Activated CD4-positive, CD25-positive, alpha-beta regulatory T cell treated with anti-CD3 and anti-CD28 coated beads, Interleukin-2, amount 50 U/mL, for 24 hours (primary cell): ENCODE measurements around the gene TRERF1.
A peak's percentile ranks its signal among the peaks of the same experiment; 100 is the strongest.

ENCODE experiments used
- ATAC-seq, 2 donors: fragments of 150-1000 bp; cut with Tn5 transposase; one replicate each; pipeline ENCODE4 v1.10.0; 2021; ENCODE audit warnings: mild to moderate bottlenecking in 1 of 2, moderate library complexity in 1 of 2

TRERF1 gene

DNA sequence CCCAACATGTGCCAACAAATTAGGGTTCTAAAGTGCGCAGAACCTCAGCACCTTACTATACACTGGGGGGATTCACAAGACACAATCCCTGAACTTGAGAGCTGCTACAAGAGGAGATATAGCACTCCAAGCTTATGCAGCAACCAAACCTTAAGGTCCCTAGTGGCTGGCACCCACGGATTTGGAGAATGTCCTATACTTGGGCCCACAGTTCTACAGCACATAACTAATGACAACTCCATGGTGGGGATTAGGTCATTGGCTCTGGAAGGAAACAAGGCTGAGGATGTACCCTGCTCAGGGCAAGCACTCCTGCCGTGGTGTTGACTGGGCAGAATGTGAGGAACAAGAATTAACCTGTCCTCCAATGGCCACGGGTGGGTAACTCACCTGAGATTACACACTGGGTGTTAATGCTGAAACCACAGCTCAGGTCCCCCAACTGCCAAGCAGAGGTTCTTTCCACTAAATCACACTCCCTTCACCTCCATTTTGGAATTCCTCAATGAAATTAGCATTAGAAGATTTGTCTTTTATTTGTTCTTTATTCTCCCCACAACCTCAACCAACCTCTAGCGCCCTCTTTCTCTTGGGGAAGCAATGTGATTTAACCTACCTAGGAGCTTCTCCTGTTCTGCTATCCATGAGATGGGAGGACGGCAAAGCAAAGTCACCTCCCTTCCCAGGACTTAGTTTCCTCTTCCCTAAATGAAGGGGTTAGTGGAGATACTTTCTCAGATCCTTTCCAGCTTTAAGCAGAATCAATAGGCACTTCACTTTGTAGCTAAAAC, 32.0 kb downstream of the TRERF1 start:
- no peak for ATAC-seq

DNA sequence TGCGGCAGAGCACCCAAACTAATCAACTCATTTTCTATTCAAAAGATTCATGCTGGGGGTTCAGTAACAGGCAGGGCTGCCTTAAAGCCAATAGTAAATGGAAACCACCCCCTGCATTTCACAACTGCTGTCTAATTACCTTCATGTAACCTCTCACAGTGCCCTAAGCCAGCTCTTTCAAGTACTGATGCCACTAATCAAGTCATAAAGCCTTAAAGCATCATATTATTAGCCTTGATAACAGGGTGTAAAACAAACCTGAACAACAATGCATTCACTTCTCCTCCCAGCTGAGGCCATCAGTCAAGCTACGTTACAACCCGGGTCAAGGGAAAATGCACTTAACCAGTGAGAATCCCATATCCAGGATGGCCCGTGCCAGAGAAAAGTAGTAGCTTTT, 33.0 kb downstream of the TRERF1 start:
- no peak for ATAC-seq

DNA sequence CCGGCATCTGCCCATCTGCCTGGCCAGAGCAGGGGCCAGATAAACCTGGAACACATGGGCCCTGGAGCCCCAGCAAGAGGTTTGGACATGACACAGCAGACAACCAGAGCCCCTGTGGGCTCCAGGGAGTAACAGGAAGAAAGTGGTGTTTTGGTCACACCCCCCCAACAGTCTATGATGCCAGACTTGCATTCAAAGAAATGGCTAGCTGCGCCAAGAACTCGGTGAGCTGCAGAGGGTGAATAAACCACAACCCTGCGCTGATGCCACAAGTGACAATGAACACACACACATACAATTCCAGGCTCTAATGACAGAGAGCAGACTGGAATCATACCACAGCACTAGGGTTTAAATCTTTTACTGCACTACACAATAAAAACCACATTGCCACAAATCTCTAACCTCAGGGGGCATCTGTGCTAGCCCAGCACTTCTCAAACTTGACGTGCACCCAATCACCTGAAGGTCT, 34.0 kb downstream of the TRERF1 start:
- ATAC-seq = peak; percentile 84 to 86

DNA sequence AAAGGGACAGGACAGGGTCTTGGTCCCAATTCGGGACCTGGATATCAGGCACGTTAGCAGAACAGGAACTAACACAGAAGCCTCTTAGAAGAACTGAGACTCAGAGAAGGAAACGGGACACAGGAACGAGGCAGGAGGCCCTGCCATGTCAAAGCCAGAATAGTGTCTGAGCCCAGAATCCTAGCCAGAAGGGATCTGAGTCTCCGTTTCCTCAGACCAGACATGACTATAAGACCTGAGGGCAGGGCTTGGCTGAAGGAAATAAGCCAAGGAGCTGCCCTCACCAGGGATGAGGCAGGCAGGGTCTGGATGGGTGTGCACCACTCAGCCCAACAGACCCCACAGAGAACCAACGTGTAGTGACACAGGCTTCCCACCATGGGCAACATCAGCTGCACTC, 40.3 kb downstream of the TRERF1 start:
- ATAC-seq = no peak

DNA sequence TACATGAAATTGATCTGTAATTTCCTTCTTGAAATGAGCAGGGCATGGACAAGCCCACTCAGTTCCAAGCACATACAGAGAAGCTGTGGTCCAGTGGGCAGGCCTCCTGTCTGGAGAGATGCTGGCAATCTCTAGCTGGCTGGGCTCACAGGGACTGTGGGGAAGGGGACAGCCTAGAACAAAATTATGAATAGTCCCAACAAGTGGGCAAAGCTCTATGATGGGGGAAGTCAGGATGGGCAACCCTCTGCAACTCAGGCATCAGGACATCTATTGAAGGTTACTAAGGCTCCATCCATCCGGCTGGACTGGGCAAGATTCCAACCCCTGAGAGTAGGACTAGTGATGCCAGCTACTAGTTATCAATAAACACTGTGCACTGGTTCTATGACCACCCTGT, 40.9 kb downstream of the TRERF1 start:
- no peak for ATAC-seq

DNA sequence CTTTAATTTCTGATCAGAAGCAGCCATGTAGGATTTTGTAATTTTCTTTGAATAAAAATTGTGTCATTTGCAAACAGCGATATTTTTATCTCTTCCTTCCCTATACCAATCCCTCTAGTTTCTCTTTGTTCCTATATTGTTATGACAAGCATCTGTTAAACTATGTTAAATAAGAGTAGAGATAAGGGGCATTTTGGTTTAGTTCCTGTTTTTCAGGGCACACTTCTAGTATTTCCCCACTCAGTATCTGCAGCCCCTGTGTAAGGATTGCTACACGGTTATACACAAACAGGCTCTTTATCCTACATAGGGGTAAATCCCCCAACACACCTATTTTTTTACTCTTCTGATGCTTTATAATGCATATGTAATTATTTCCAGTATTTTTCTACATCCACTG, 42.1 kb downstream of the TRERF1 start:
- ATAC-seq = no peak

DNA sequence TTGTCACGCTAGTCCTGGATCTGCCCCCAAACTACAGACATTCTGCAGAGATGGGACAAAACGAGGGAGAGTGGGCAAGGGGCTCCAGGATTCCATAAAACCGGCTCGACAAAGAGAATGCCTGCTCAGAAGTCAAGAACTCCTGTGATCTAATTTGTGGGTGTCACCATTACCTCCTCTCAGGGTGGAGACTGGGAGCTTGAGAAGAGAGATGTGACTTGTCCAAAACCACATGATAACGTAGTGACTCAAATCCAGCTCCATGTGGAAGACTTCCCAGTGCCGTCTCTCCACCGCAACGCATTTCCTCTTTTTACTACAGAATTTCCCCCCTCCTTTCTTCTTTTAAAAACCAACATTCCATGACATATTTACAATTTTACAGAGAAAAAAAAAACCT, 44.3 kb downstream of the TRERF1 start:
- no peak for ATAC-seq

DNA sequence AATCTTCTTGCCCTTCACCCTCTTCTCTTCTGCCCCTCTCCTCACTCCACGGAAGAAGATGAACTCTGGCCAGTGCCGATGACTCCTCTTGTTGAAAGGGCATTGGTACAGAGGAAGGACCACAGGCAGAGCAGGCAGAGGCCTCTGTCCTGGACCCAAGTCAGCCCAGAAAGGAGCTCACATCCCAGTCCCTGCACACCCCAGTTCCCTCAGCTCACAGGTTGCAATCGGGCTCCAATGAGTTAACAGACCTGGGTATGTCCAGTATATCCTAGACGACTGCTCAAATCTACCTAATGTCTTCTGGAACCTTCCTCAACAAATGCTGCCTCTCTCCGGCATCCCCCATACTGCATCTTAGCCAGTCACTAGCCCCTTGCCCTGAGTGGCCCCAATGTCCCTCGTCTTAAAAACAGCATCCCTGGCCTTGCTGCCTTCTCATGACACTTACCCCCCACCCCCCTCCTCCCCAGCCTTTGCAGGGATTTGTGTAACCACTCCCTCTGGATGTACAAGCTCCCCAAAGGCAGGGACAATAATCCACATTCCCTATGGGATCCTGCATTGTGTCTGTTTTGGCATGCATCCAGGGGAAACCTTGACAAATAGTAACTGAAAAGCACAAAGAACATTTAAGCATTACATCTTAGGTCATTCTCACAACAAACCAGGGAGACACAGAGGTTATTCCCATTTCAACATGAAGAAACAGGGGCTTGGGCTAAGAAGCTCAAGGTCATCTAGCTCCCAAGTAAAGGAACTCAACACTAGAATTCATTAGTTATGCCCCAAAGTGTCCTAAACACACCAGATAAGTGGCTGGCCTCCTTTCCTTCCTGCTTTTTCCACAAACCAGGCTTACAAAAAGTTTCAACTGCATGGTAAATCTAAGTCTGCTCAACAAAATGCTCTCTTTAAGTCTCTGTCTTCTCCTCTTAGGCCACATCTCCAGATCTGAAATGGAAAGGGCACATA, 45.1 kb downstream of the TRERF1 start:
- ATAC-seq = no peak

DNA sequence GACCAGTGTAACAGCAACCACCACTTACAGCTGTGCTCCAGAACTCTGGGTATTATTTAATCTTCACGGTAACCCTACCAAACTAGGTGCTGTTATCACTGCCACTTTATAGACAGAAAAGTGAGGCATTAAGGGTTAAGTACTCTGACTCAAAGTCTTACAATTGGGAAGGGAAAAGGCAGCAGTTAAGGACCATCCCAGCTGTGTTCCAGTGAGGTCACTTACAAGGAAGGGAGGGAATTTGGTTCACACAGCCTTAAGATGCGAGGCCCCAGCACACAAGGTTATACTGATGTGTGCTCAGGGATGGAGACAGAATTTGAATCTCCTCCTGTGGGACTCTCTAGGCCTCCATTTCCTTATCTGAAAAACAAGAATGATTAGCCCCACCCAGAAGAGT, 46.7 kb downstream of the TRERF1 start:
- no peak for ATAC-seq

DNA sequence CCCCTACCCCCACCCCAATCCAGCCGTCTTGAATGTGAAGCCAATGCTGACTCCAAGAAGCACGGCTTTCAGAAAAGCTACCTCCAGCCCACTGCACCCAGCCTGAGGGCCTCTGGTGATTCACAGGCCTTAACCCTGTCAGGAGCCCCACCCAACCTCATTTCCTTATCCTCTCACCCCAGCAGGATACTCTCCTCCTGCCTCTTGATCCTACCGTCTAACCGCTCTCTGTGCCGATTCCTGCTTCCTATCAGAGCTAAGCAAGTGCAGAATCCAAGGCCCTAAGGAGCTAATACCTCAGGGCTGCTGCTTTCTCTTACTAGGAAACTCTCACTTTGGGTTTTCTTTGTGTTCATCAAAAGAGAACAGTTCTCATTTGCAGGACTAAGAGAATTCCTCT, 47.2 kb downstream of the TRERF1 start:
- peak; percentile 24 to 46 for ATAC-seq

DNA sequence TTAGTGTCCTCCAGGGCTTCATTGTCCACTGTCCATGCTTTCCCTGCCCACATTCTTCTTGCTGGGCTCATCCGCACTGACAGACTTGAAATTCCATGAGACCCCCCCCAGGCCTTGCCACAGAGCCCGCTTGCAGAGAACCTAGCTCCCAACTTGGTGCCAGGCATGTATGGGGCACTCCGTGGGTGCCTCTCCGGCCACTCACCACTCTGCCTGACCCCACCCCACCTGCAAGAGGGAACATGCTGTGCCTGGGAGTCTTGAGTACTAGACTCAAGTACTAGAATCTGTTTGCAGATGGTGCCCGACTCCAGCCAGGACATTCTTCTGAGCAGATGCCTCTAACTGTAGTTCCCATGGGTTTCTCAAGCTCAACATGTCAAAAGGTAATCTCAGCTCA, 47.9 kb downstream of the TRERF1 start:
- no peak for ATAC-seq

DNA sequence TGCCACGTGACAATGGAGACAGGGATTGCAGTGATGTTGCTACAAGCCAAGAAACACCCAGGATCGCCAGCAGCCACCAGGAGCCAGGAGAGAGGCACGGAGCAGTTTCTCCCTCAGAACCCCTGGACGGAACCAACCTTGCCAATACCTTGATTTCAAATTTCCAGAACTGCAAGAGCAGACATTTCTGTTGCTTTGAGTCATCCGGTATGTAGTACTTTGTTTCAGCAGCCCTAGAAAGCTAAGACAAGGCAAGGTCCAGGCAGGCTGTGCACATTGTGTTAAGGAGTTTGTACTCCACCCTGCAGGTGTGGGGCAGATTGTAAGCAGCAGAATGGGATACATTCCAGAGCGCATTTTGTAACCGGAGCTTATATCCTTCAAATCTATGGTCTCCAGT, 48.3 kb downstream of the TRERF1 start:
- ATAC-seq = no peak

DNA sequence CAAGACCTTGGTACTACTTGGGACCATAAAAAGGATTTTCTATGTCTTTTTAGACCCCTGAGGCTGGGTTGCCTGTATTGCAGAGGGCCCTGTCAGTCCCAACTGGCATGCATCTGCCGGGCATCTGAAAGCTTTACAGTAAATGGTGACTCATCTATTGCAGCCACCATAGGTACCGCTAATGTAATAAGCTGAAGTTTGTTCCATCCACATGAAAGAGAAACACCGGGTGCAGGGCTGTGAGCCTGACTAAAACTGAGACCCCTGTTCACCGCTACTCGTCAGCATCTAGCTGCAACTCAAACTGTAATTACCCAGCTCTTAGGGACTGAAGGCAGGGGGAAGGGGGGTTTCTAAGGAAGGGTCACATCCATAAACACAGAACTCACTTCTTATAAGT, 49.5 kb downstream of the TRERF1 start:
- peak; percentile 94 to 95 for ATAC-seq

DNA sequence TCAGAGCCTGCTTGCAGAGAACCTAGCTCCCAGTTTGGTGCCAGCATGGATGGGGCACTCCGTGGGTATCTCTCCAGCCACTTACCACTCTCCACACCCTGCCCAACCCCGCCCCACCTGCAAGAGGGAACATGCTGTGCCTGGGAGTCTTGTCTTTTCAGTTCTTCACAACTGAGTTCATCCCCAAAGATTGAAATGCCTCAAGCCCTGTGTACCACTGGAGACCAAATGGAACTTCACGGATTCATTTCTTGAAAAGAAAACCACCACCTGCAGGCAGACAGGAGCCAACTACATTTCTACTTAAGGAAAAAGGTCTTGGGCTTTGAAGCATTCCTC, 50.1 kb downstream of the TRERF1 start:
- no peak for ATAC-seq

DNA sequence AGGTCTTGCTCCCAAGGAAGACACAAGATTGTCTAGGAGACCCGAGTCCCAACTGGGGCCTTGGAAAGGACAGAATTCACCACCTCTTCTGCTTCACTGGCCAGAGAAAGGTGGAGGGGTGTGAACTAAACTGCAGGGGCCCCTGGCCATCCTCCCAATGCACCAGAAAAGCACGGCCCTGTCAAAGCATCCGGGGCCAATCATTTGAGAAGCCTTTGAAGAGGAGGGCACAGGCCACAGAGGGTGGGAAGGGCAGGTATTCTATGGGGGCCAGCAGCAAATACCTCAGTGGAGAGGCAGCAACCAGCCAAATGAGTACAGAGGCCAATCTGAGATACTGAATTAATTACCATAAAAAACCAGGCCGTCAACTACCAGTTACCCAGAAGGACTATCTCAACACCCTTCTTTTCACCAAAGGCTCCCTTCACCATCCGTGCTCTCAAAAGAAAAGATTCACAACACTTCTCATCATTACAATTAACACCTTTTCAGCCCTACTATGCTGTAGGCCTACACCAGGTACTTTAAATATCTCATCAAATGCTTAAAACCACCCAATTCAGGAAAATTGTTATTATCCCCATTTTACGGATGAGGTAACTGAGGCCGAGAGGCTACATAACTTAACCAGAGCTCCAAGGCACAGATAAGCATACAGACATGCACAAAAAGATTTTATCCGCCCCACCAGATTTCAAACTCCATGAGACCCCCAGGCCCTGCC, 50.7 kb downstream of the TRERF1 start:
- ATAC-seq = no peak

DNA sequence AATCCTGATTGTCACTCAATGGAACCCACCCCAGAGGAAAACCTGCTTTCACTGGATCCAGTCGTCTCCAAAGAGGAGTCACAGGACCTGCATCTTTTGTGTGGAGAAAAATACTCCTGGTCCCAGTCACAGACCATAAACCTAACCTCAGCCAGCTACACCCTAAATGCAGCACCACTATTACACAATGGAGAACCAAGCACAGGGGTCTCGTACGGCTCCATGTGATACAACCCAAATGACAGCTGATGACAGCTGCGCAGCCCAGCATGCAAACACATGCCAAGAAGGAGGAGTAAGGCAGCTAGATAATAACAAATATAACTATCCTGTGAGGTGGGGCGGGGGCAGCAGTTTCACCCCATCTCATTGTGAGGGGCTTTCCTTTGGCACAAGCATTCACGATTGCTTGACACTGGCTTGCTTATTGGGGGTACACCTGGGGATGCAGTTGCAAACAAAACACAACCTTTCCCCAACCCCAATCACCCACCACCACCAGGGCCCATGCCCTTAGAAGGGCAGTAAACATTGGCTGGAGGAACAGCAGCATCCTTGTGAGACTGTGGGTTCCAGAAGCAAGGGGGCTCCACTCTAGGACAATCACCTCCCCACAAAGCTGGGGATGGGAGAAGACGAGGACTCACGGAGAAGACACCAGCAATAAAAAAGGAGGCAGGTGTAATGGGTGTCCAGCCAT, 51.5 kb downstream of the TRERF1 start:
- ATAC-seq = no peak

DNA sequence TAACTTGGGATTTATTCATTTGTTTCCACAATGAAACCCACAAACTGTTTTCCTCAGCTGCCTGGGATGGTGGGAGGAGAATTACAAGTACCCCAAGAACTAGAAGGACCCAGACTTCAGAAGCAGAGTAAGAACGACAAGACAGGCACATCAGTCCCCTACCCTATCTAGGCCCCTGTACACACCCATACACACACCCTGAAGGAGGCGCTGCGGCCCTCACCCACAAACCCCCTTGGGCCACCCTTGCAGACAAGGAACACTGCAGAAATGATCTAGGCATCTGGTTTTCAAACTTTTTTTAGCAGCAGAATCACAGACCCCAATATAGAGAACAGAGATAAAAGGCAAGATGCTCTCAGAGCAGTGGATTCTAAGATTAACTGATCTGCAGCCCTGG, 55.0 kb downstream of the TRERF1 start:
- ATAC-seq = no peak

DNA sequence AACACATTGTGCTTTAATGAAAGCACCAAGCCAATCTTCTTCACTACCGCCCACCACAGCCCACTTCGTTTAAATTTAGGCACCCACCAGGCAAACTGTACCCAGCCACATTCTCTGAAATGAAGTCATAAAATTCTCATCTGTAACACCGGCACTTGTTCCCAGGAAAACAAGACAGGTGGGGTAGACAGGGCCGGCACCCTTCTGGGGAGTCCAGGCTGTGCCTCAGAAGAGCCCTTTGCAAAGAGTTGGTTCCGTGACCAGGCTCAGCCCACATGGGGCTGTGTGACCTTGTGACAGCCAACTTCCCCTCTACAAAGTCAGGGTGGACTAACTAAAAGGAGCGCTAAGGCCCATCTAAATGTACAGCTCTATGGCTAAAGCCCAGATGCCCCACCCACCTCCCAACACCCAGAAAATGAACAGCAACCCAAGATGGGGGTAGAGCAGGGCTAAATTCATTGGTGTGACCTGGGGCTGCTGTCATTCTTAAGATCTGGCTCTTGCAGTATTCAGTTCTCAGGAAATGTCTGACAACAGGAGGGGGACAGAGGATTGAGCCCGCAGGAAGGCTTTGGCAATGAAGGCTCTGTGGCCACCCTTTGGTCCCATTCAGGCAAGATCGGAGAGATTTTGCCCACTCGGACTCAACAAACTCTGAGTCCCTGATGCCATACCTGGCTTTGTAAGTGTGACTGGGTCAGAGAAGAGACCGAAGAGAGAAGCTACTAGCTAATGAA, 56.7 kb downstream of the TRERF1 start:
- no peak for ATAC-seq

DNA sequence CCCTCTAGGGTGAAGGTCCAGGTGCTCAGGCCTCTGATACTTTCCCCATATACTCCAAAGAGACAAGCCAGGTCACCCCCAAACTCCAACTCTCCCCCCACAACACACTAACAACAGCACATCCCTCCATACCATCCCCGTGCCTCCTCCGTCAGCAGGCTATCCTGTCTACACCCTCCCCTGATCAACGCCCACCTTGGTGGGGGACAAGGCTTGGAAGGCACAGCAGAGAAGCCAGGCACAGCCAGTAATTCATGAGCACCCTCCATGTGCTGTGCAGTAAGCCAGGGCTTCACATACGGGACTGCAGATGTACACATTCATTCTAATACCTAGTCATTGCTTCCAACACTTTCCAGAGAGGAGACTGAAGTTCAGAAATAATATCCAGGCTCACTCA, 57.6 kb downstream of the TRERF1 start:
- no peak for ATAC-seq

DNA sequence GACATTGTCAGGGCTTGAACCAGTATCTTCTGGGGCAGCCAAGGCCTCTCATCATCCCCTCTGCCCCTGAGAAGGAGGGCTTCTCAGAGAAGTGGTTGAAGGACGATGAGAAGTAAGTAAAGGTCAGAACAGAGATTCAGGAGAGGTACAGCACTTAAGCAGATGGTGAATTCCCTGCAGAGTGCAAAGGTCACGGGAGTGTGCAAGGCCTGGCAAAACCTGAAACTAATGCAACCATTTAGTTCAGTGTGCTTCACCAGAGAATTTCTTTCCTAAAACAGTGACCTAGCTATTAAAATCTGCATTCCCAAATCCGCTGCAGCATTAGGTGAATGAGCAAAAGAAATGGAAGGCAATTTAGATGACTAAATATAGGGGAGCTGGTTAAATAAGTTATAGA, 58.4 kb downstream of the TRERF1 start:
- ATAC-seq = no peak

DNA sequence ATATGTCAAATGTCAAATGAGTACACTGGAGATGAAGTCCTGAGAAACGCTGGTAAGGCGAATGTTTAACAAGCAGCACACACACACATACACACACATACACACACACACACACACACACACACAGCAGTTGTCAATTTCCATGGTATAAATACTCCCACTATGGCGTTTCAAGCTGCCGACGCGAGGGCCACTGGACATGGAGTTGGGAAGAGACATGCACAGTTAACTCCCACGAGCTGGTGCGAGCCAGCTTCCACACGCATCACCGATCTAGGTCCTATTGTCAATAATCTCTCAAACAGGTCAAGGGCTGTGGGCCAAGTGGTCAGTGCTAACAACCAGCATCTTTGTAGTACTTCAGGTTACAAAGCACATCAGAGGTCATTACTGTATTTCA, 58.9 kb downstream of the TRERF1 start:
- no peak for ATAC-seq

DNA sequence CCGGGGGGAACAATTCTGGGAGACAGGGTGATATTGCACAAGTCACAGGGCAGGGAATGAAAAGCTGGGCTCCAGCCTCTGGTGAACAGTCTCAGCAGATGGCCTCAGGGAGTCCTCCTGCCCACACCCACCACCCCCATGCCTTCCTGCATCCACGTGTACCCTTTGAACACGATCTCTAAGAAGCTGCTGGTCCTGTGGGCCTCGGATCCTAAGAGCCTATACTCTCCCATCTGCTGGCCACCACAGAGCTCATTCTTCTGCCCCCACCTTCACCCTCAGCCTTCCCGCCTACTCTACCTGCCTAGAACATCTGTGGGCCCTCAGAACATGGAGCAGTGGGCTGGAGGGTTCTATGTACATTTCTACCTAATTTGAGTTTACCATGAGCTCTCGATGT, 60.3 kb downstream of the TRERF1 start:
- no peak for ATAC-seq
